HepG2 (cell line): ENCODE data around the gene LAMB2. TPM values are rescaled to one million over a fixed set of nuclear protein-coding genes. Genes with fewer than 3 reads are reported as not detected.

Experiments used
- ATAC-seq: fragments of 200-7000 bp; cut with Tn5 transposase; 3 replicates; pipeline ENCODE4 v1.9.1; 2020; ENCODE audit warnings: mild to moderate bottlenecking, moderate library complexity
- BruUV-seq: library from RNA; stranded (reverse); fragments of 400-500 nt; replicated peaks from 2 replicates; lab custom pipeline; 2021; lab: Mats Ljungman, UMichigan
- CTCF ChIA-PET: fragments of 300-600 bp; formaldehyde crosslinking; extraction: SDS; loops from one replicate; lab custom pipeline; 2021; ENCODE audit warnings: low total read pairs, inconsistent platforms, low intra/inter-chr PET ratio; lab: Yijun Ruan, JAX
- POLR2A ChIA-PET: fragments of 350-600 bp; sonication (Branson Sonifier 250); formaldehyde crosslinking; loops from one replicate; lab custom pipeline; 2020; ENCODE audit warnings: antibody characterized with exemption, inconsistent platforms; lab: Yijun Ruan, JAX
- DNase-seq: peaks from one replicate; pipeline ENCODE4 v3.0.0-alpha.2; 2015; ENCODE audit warnings: low spot score
- FAIRE-seq: peaks from 3 replicates; lab custom pipeline; 2011; peaks lifted over from hg19 to GRCh38; lab: Jason Lieb, UNC
- H2AFZ ChIP-seq: one replicate; pipeline ENCODE4 v1.6.1; 2011; ENCODE audit warnings: low read length, inconsistent platforms
- H3K27ac ChIP-seq: fragments of 300-600 bp; 3 replicates; pipeline ENCODE4 v1.8.0; 2011; ENCODE audit warnings: mixed run types, mild to moderate bottlenecking, mixed read lengths, low read length, inconsistent platforms; ENCODE audit not compliant: insufficient read depth; ENCODE audit errors: extremely low read length
- H3K27me3 ChIP-seq, 2 experiments: fragments of 200-600 bp in 1 of 2; 2 replicates in 1 of 2; 3 replicates in 1 of 2; pipeline versions ENCODE4 v1.6.0 to v1.8.0; 2011; ENCODE audit warnings: low read length in 2 of 2, mild to moderate bottlenecking in 2 of 2, moderate library complexity in 2 of 2, inconsistent platforms in 1 of 2; ENCODE audit not compliant: insufficient read depth in 2 of 2, control insufficient read depth in 1 of 2
- H3K36me3 ChIP-seq, 2 experiments: fragments of 200-600 bp in 1 of 2; replicated peaks in 1 of 2; 2 replicates in 1 of 2; 3 replicates in 1 of 2; pipeline versions ENCODE4 v1.5.1 to v1.8.0; 2011; ENCODE audit warnings: low read length in 2 of 2, inconsistent platforms in 1 of 2; ENCODE audit not compliant: insufficient read depth in 2 of 2, control insufficient read depth in 1 of 2
- H3K4me1 ChIP-seq: 2 replicates; pipeline ENCODE4 v1.5.1; 2012; ENCODE audit warnings: low read length, inconsistent platforms; ENCODE audit not compliant: insufficient read depth
- H3K4me2 ChIP-seq: 2 replicates; pipeline ENCODE4 v1.6.0; 2011; ENCODE audit warnings: low read depth, low read length, inconsistent platforms
- H3K4me3 ChIP-seq, 3 experiments: fragments of 200-600 bp in 1 of 3; sonication (generic), shearing (Covaris generic) in 1 of 3; replicated peaks in 1 of 3; 2 replicates each; pipeline ENCODE4 v1.5.1; 2011 to 2016; ENCODE audit warnings: low read length in 3 of 3, inconsistent platforms in 2 of 3, low read depth in 2 of 3, mild to moderate bottlenecking in 2 of 3, control low read depth in 1 of 3, mixed read lengths in 1 of 3; ENCODE audit not compliant: insufficient read depth in 1 of 3
- H3K79me2 ChIP-seq: one replicate; pipeline ENCODE4 v1.6.1; 2011; ENCODE audit warnings: low read length, inconsistent platforms; ENCODE audit not compliant: insufficient read depth
- H3K9ac ChIP-seq: 2 replicates; pipeline ENCODE4 v1.6.0; 2011; ENCODE audit warnings: mild to moderate bottlenecking, low read depth, low read length, inconsistent platforms; ENCODE audit not compliant: insufficient read depth
- H3K9me3 ChIP-seq: 2 replicates; pipeline ENCODE4 v1.5.1; 2012; ENCODE audit warnings: mild to moderate bottlenecking, low read length
- H4K20me1 ChIP-seq: 2 replicates; pipeline ENCODE4 v1.6.0; 2011; ENCODE audit warnings: inconsistent platforms, mild to moderate bottlenecking, low read length, moderate library complexity; ENCODE audit not compliant: insufficient read depth
- HDAC1 ChIP-seq: sonication (generic); formaldehyde crosslinking; IDR thresholded peaks from 2 replicates; pipeline ENCODE4 v1.5.1; 2020; ENCODE audit warnings: mild to moderate bottlenecking, missing genetic modification reagents
- JUN ChIP-seq: sonication (generic); formaldehyde crosslinking; IDR thresholded peaks from 2 replicates; pipeline ENCODE4 v1.4.0; 2020; ENCODE audit warnings: mild to moderate bottlenecking, missing genetic modification reagents
- SMAD3 ChIP-seq: sonication (generic); formaldehyde crosslinking; IDR thresholded peaks from 2 replicates; pipeline ENCODE4 v1.4.0; 2020; ENCODE audit warnings: missing genetic modification reagents
- SP4 ChIP-seq: sonication (generic); formaldehyde crosslinking; IDR thresholded peaks from 2 replicates; pipeline ENCODE4 v1.8.1; 2023; ENCODE audit warnings: mild to moderate bottlenecking, missing genetic modification reagents
- TEF ChIP-seq: sonication (generic); formaldehyde crosslinking; IDR thresholded peaks from 2 replicates; pipeline ENCODE4 v1.5.0; 2020; ENCODE audit warnings: missing genetic modification reagents
- YY1 ChIP-seq: IDR thresholded peaks from 2 replicates; pipeline ENCODE4 v1.6.1; 2011; ENCODE audit warnings: low read length, low read depth, moderate library complexity, mild to moderate bottlenecking; ENCODE audit not compliant: insufficient read depth, insufficient replicate concordance
- ZBTB20 ChIP-seq: sonication (generic); formaldehyde crosslinking; IDR thresholded peaks from 2 replicates; pipeline ENCODE4 v1.8.1; 2023; ENCODE audit warnings: missing genetic modification reagents, low read depth, mild to moderate bottlenecking, borderline replicate concordance
- ZMYM2 ChIP-seq: sonication (generic); formaldehyde crosslinking; IDR thresholded peaks from 2 replicates; pipeline ENCODE4 v1.8.0; 2022; ENCODE audit warnings: mild to moderate bottlenecking, missing genetic modification reagents
- ZNF414 ChIP-seq: sonication (generic); formaldehyde crosslinking; IDR thresholded peaks from 2 replicates; pipeline ENCODE4 v1.5.0; 2020; ENCODE audit warnings: missing genetic modification reagents
- ZNF460 ChIP-seq: sonication (generic); formaldehyde crosslinking; IDR thresholded peaks from 2 replicates; pipeline ENCODE4 v1.5.1; 2020; ENCODE audit warnings: missing genetic modification reagents, mild to moderate bottlenecking, borderline replicate concordance
- ZNF687 ChIP-seq: sonication (generic); formaldehyde crosslinking; IDR thresholded peaks from 2 replicates; pipeline ENCODE4 v1.5.1; 2020; ENCODE audit warnings: mild to moderate bottlenecking, missing genetic modification reagents, moderate library complexity
- ZNF839 ChIP-seq: sonication (generic); formaldehyde crosslinking; IDR thresholded peaks from 2 replicates; pipeline ENCODE4 v1.4.0; 2020; ENCODE audit warnings: missing genetic modification reagents, mild to moderate bottlenecking, borderline replicate concordance
- ZNF850 ChIP-seq: sonication (generic); formaldehyde crosslinking; conservative IDR thresholded peaks from 2 replicates; pipeline ENCODE4 v1.9.0; 2021; ENCODE audit warnings: mild to moderate bottlenecking, missing genetic modification reagents
- WGBS: methylation state at CpG from one replicate; pipeline ENCODE4 v1.1.6; 2017; ENCODE audit warnings: low lambda C conversion rate; 5-methylcytosine and 5-hydroxymethylcytosine counted together
- in situ Hi-C: cut with HindIII; loops from 2 replicates; pipeline ENCODE4 v1.10.0; 2017; ENCODE audit warnings: low pct_unique_long_range_greater_than_20kb; ENCODE audit not compliant: extremely low pct_ligation_motif_present
- intact Hi-C: fragments of 100-400 bp; cut with micrococcal nuclease; formaldehyde crosslinking; loops from one replicate; pipeline ENCODE4 v1.10.0; 2022; ENCODE audit not compliant: unreplicated experiment
- polyA plus RNA-seq, 8 experiments: library from polyadenylated mRNA; depleted of rRNA in 3 of 8; stranded (reverse) in 7 of 8; unstranded in 1 of 8; fragments of >200 nt; fragmentation: Illumina TruSeq in 4 of 8; extraction: Trizol in 4 of 8; gene quantifications; 2 replicates each; pipeline versions ENCODE4 v1.2.1 to v1.2.3, GENCODE V29; 2011 to 2016; ENCODE audit warnings: low read depth in 4 of 8, missing spikeins in 1 of 8, mixed read lengths in 1 of 8; ENCODE audit not compliant: insufficient read depth in 1 of 8
- total RNA-seq, 5 experiments: library from RNA; depleted of rRNA; stranded (reverse); fragments of >200 nt; fragmentation: Illumina TruSeq; extraction: Trizol; gene quantifications; 2 replicates each; pipeline ENCODE4 v1.2.3, GENCODE V29; 2016; ENCODE audit warnings: low read depth in 1 of 5
- TF ChIP-seq, protein P1 (sequence below): sonication (generic); formaldehyde crosslinking; IDR thresholded peaks from 2 replicates; pipeline ENCODE4 v1.5.1; 2020; ENCODE audit warnings: missing genetic modification reagents, mild to moderate bottlenecking, borderline replicate concordance
- TF ChIP-seq, protein P2 (sequence below): sonication (generic); formaldehyde crosslinking; IDR thresholded peaks from 2 replicates; pipeline ENCODE4 v1.8.0; 2022; ENCODE audit warnings: missing genetic modification reagents, mild to moderate bottlenecking, moderate library complexity, borderline replicate concordance

The LAMB2 gene
- total and polyA plus RNA-seq, 2 of the 13 experiments (the other 11 are each of a cell fraction or from before 2014, with no cell fraction given) = 208 to 443 TPM

GRCh38 chr3:49119036-49119435, 13.8 kb downstream of the LAMB2 start:
- in situ Hi-C loops = no loop called here
- WGBS = 100% methylated on average over 3 of the region's 10 CpGs
- Histone ChIP-seq H4K20me1 (no peaks in the 10 kb centered on the region), H3K27ac (no peak overlapping the region), H3K4me1 (peaks cover 19% of the 10 kb centered on the region), H2AFZ (no peak overlapping the region), H3K4me2 (peak overlapping the region; percentile 96), H3K79me2 (peaks cover 14% of the 10 kb centered on the region), H3K9ac (peak overlapping the region; percentile 97; the same call in 1 of the 2 replicates), H3K4me3 (peak overlapping the region in 1 of 3 experiments; percentile 95; a peak in 3 of 6 replicates), H3K36me3 (peaks cover 42 to 55% of the 10 kb centered on the region in 2 experiments), H3K27me3 (no peaks in the 10 kb centered on the region; a peak in 1 of 5 replicates), H3K9me3 (no peaks in the 10 kb centered on the region)
- intact Hi-C loops = no loop called here
- CTCF ChIA-PET = no interaction called here
- ATAC-seq = no peak
- POLR2A ChIA-PET = interaction anchor here (2.7 to 4.3 kb wide), 4 partner anchors 11 to 90 kb away, joined by 12 to 110 read pairs (median 46); partner anchors contain the start of genes IMPDH2, LAMB2 and QRICH1
- DNase-seq = no peak
- no peak for FAIRE-seq
- TF ChIP-seq YY1 (no peak), ZNF839 (CRISPR knock-in tag) (no peak), ZBTB20 (CRISPR knock-in tag) (no peak), ZNF850 (CRISPR knock-in tag) (no peak), TEF (CRISPR knock-in tag) (no peak), SP4 (CRISPR knock-in tag) (no peak), ZNF687 (CRISPR knock-in tag) (no peak), SMAD3 (CRISPR knock-in tag) (no peak), ZMYM2 (no peak), JUN (no peak), ZNF414 (CRISPR knock-in tag) (no peak), HDAC1 (no peak), ZNF460 (CRISPR knock-in tag) (no peak)
- TF ChIP-seq, protein P1, sequence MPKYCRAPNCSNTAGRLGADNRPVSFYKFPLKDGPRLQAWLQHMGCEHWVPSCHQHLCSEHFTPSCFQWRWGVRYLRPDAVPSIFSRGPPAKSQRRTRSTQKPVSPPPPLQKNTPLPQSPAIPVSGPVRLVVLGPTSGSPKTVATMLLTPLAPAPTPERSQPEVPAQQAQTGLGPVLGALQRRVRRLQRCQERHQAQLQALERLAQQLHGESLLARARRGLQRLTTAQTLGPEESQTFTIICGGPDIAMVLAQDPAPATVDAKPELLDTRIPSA (CRISPR knock-in tag) = no peak
- TF ChIP-seq, protein P2, sequence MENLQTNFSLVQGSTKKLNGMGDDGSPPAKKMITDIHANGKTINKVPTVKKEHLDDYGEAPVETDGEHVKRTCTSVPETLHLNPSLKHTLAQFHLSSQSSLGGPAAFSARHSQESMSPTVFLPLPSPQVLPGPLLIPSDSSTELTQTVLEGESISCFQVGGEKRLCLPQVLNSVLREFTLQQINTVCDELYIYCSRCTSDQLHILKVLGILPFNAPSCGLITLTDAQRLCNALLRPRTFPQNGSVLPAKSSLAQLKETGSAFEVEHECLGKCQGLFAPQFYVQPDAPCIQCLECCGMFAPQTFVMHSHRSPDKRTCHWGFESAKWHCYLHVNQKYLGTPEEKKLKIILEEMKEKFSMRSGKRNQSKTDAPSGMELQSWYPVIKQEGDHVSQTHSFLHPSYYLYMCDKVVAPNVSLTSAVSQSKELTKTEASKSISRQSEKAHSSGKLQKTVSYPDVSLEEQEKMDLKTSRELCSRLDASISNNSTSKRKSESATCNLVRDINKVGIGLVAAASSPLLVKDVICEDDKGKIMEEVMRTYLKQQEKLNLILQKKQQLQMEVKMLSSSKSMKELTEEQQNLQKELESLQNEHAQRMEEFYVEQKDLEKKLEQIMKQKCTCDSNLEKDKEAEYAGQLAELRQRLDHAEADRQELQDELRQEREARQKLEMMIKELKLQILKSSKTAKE (CRISPR knock-in tag) = no peak
- no TSS peak for BruUV-seq
